ENCODE data around the gene RPL39.

The RPL39 gene

DNA sequence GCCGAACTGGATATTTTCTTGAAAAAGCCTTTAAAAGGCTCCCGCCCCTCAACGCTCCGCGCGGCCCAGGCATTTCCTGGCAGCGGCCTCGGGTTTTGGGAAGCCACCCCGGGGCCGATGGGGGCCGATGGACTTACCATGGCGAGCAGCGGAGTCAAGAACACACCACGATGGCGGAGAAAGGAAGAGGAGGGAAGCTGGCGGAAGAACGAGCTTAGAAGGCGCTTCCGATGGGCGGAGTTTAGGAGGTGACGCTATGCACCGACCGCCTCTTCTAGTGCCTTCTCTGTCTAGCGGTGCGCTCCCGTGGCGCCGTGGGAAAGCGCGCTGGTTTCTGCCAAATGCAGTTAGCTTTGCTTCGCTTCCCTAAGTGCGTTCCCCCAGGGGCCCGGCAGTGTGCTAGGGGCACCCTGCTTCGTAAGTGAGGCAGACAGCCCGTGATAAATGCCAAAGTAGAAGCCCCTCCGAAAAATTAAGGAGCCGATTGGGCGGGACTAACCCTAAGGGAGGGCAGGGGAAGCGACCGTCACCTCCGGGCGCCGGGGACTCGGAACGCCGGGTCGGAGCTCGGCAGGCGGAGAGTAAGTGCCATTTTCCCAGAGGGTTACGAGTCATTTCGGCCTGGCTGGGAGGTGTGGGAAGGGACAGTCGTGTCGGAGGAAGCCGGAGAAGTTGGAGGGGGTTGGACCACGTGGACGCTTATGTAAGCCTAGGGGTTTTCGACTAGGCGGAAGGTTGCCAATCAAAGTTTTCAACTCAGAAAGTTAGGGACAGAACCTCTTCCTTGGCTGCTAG, at the start of gene RPL39:
TSS of gene RPL39 (minus strand) at position 194 of the 795 bp plus-strand sequence. CDS start at position 140, 54 bp downstream.
- H2AFZ ChIP-seq (ENCODE audit: low read length): peak within 1 kb of the TSS; percentile 96
- H3K4me3 ChIP-seq (ENCODE audit: low read length, poor library complexity, severe bottlenecking): peak within 1 kb of the TSS; percentile 98
- peaks cover 2% of the 10 kb centered on the region for H3K4me1 ChIP-seq (ENCODE audit: insufficient read depth, low read length, poor library complexity, severe bottlenecking)
- H3K9ac ChIP-seq (ENCODE audit: low read depth, low read length, poor library complexity, severe bottlenecking): peak within 1 kb of the TSS; percentile 97
- H3K36me3 ChIP-seq (ENCODE audit: insufficient read depth, low read length): peaks cover 28% of the 10 kb centered on the region
- H3K27me3 ChIP-seq (ENCODE audit: insufficient read depth, low read length, poor library complexity, severe bottlenecking): peaks cover 6% of the 10 kb centered on the region
- peaks cover 59% of the 10 kb centered on the region for H3K79me2 ChIP-seq (ENCODE audit: insufficient read depth, low read length)
- no peaks in the 10 kb centered on the region for H3K9me3 ChIP-seq (ENCODE audit: insufficient read depth, low read depth, low read length)
- H3K4me2 ChIP-seq (ENCODE audit: low read depth, low read length, poor library complexity, severe bottlenecking): peak within 1 kb of the TSS; percentile 89
- H3K9me2 ChIP-seq (replicated peaks; ENCODE audit: low read depth, low read length): no peaks in the 10 kb centered on the region
- TF ChIP-seq EZH2phosphoT487 (IDR thresholded peaks at IDR 0.05; ENCODE audit: borderline replicate concordance): no peak
- TF ChIP-seq, protein P1, sequence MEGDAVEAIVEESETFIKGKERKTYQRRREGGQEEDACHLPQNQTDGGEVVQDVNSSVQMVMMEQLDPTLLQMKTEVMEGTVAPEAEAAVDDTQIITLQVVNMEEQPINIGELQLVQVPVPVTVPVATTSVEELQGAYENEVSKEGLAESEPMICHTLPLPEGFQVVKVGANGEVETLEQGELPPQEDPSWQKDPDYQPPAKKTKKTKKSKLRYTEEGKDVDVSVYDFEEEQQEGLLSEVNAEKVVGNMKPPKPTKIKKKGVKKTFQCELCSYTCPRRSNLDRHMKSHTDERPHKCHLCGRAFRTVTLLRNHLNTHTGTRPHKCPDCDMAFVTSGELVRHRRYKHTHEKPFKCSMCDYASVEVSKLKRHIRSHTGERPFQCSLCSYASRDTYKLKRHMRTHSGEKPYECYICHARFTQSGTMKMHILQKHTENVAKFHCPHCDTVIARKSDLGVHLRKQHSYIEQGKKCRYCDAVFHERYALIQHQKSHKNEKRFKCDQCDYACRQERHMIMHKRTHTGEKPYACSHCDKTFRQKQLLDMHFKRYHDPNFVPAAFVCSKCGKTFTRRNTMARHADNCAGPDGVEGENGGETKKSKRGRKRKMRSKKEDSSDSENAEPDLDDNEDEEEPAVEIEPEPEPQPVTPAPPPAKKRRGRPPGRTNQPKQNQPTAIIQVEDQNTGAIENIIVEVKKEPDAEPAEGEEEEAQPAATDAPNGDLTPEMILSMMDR (conservative IDR thresholded peaks at IDR 0.05; ENCODE audit: low read length): no peak
- H3F3A ChIP-seq (ENCODE audit: low read depth): no peaks in the 10 kb centered on the region
- peaks cover 45% of the 10 kb centered on the region for H4K20me1 ChIP-seq (ENCODE audit: insufficient read depth, low read length, poor library complexity, severe bottlenecking)

DNA sequence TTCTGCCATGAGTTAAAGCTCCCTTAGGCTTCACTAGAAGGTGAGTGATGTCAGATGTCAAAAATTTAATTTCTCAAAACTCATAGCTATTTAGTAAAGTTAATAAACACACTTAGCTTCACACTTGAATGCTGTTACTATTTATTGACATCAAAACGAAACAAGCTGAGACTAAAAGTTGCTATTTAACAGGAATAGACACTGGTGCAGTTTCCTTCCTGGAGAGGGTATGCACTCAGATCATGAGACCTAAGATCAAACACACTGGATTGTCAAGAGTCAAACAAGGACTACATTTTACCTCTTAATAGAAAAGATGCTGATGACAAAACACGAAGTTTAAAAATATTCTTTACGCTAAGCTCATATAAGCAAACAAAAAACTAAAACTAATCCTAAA, 42.5 kb upstream of the RPL39 start:
- no peak overlapping the region for H3K9ac ChIP-seq (ENCODE audit: low read depth, low read length, poor library complexity, severe bottlenecking)
- H3K9me2 ChIP-seq (replicated peaks; ENCODE audit: low read depth, low read length): no peaks in the 10 kb centered on the region
- H3K36me3 ChIP-seq (ENCODE audit: insufficient read depth, low read length): peaks cover 15% of the 10 kb centered on the region; the same call in 1 of the 2 replicates
- no peak overlapping the region for H3K4me2 ChIP-seq (ENCODE audit: low read depth, low read length, poor library complexity, severe bottlenecking)
- no peaks in the 10 kb centered on the region for H3K9me3 ChIP-seq (ENCODE audit: insufficient read depth, low read depth, low read length)
- no peak for TF ChIP-seq EZH2phosphoT487 (IDR thresholded peaks at IDR 0.05; ENCODE audit: borderline replicate concordance)
- TF ChIP-seq, protein P1 (conservative IDR thresholded peaks at IDR 0.05; ENCODE audit: low read length): no peak
- H3K27me3 ChIP-seq (ENCODE audit: insufficient read depth, low read length, poor library complexity, severe bottlenecking): no peaks in the 10 kb centered on the region
- no peaks in the 10 kb centered on the region for H3K4me1 ChIP-seq (ENCODE audit: insufficient read depth, low read length, poor library complexity, severe bottlenecking)
- no peak overlapping the region for H2AFZ ChIP-seq (ENCODE audit: low read length)
- H3K4me3 ChIP-seq (ENCODE audit: low read length, poor library complexity, severe bottlenecking): no peak overlapping the region
- no peaks in the 10 kb centered on the region for H3K79me2 ChIP-seq (ENCODE audit: insufficient read depth, low read length)
- H3F3A ChIP-seq (ENCODE audit: low read depth): no peaks in the 10 kb centered on the region
- no peaks in the 10 kb centered on the region for H4K20me1 ChIP-seq (ENCODE audit: insufficient read depth, low read length, poor library complexity, severe bottlenecking)

DNA sequence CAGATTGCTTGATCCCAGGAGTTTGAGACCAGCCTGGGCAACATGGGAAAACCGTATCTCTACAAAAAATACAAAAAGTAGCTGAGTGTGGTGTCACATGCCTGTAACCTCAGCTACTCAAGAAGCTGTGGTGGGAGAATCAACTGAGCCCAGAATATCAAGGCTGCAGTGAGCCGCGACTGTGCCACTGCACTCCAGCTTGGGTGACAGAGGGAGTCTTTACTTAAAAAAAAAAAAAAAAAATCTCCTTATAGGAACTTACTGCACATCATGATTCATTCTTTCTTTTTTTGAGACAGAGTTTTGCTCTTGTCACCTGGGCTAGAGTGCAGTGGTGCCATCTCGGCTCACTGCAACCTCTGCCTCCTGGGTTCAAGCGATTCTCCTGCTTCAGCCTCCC, 37.0 kb upstream of the RPL39 start:
- Histone ChIP-seq H2AFZ (ENCODE audit: low read length) (no peak overlapping the region), H3K4me2 (ENCODE audit: low read depth, low read length, poor library complexity, severe bottlenecking) (no peak overlapping the region), H3K4me3 (ENCODE audit: low read length, poor library complexity, severe bottlenecking) (no peak overlapping the region), H3K36me3 (ENCODE audit: insufficient read depth, low read length) (no peaks in the 10 kb centered on the region), H3K4me1 (ENCODE audit: insufficient read depth, low read length, poor library complexity, severe bottlenecking) (no peaks in the 10 kb centered on the region), H3K9ac (ENCODE audit: low read depth, low read length, poor library complexity, severe bottlenecking) (no peak overlapping the region), H3K9me2 (replicated peaks; ENCODE audit: low read depth, low read length) (no peaks in the 10 kb centered on the region), H3F3A (ENCODE audit: low read depth) (no peaks in the 10 kb centered on the region), H3K27me3 (ENCODE audit: insufficient read depth, low read length, poor library complexity, severe bottlenecking) (no peaks in the 10 kb centered on the region), H3K79me2 (ENCODE audit: insufficient read depth, low read length) (no peaks in the 10 kb centered on the region), H4K20me1 (ENCODE audit: insufficient read depth, low read length, poor library complexity, severe bottlenecking) (no peaks in the 10 kb centered on the region), H3K9me3 (ENCODE audit: insufficient read depth, low read depth, low read length) (no peaks in the 10 kb centered on the region)
- TF ChIP-seq EZH2phosphoT487 (IDR thresholded peaks at IDR 0.05; ENCODE audit: borderline replicate concordance): no peak
- TF ChIP-seq, protein P1 (conservative IDR thresholded peaks at IDR 0.05; ENCODE audit: low read length): no peak
